ENCODE results near the gene HACE1. TPM values are rescaled to one million over a fixed set of nuclear protein-coding genes. Genes with fewer than 3 reads are reported as not detected.
"Not testable (repeated sequence)": the region's sequence is repeated elsewhere in the genome, so short reads cannot be mapped to it uniquely, and the experiment has no call there.

HACE1 gene
- total RNA-seq, 1 donor: 16.6 TPM

GRCh38 chr6:104858642-104859041 lies 1.1 kb downstream of the HACE1 start:
- Histone ChIP-seq H3K4me3 (ENCODE audit: insufficient read depth, low read length) (peak overlapping the region; percentile 90), H3K79me2 (ENCODE audit: insufficient read depth, low read length) (peaks cover 30% of the 10 kb centered on the region), H2AFZ (ENCODE audit: low read length) (peak overlapping the region; percentile 89), H3K27ac (ENCODE audit: low read depth, low read length) (peak overlapping the region; percentile 63), H3K4me1 (ENCODE audit: insufficient read depth, low read length) (peaks cover 11% of the 10 kb centered on the region), H3K27me3 (ENCODE audit: insufficient read depth, low read length) (no peaks in the 10 kb centered on the region), H4K20me1 (ENCODE audit: insufficient read depth, low read length) (no peaks in the 10 kb centered on the region), H3K9me3 (ENCODE audit: low read depth, low read length) (no peaks in the 10 kb centered on the region), H3K4me2 (ENCODE audit: insufficient read depth, low read length) (peak overlapping the region; percentile 76), H3K36me3 (ENCODE audit: insufficient read depth, low read length) (no peaks in the 10 kb centered on the region)
- DNase-seq (ENCODE audit: insufficient read length, low spot score, missing footprints): peak; percentile 82
- TF ChIP-seq, protein P1, sequence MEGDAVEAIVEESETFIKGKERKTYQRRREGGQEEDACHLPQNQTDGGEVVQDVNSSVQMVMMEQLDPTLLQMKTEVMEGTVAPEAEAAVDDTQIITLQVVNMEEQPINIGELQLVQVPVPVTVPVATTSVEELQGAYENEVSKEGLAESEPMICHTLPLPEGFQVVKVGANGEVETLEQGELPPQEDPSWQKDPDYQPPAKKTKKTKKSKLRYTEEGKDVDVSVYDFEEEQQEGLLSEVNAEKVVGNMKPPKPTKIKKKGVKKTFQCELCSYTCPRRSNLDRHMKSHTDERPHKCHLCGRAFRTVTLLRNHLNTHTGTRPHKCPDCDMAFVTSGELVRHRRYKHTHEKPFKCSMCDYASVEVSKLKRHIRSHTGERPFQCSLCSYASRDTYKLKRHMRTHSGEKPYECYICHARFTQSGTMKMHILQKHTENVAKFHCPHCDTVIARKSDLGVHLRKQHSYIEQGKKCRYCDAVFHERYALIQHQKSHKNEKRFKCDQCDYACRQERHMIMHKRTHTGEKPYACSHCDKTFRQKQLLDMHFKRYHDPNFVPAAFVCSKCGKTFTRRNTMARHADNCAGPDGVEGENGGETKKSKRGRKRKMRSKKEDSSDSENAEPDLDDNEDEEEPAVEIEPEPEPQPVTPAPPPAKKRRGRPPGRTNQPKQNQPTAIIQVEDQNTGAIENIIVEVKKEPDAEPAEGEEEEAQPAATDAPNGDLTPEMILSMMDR (IDR thresholded peaks at IDR 0.05; ENCODE audit: extremely low read depth, low read depth, low read length): no peak

- Histone ChIP-seq H3K79me2 (ENCODE audit: insufficient read depth, low read length) (peaks cover 34% of the 10 kb centered on the region), H3K27ac (ENCODE audit: low read depth, low read length) (peak overlapping the region; percentile 54), H2AFZ (ENCODE audit: low read length) (no peak overlapping the region), H3K4me2 (ENCODE audit: insufficient read depth, low read length) (no peak overlapping the region), H3K4me3 (ENCODE audit: insufficient read depth, low read length) (no peak overlapping the region), H3K4me1 (ENCODE audit: insufficient read depth, low read length) (peaks cover 11% of the 10 kb centered on the region), H3K36me3 (ENCODE audit: insufficient read depth, low read length) (peaks cover 7% of the 10 kb centered on the region), H3K27me3 (ENCODE audit: insufficient read depth, low read length) (no peaks in the 10 kb centered on the region), H4K20me1 (ENCODE audit: insufficient read depth, low read length) (peaks cover 3% of the 10 kb centered on the region), H3K9me3 (ENCODE audit: low read depth, low read length) (no peaks in the 10 kb centered on the region)
- peak; percentile 90 for DNase-seq (ENCODE audit: insufficient read length, low spot score, missing footprints)
- TF ChIP-seq, protein P1 (IDR thresholded peaks at IDR 0.05; ENCODE audit: extremely low read depth, low read depth, low read length): no peak
Observed at GRCh38 chr6:104855507-104855906, 4.2 kb downstream of the HACE1 start.

DNA sequence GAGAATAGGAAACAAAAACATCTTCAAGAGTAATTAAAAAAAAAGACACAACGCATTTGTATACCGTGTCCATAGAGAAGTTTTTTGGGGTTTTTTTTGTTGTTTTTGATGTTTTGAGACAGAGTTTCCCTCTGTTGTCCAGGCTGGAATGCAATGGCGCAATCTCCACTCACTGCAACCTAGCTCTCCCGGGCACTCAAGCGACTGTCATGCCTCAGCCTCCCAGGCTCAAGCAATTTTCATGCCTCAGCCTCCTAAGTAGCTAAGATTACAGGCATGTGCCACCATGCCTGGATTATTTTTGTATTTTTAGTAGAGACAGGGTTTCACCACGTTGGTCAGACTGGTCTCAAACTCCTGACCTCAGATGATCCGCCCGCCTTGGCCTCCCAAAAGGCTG lies 12.0 kb downstream of the HACE1 start:
- not testable (repeated sequence) for H3K4me2 ChIP-seq (ENCODE audit: insufficient read depth, low read length); H3K9me3 ChIP-seq (ENCODE audit: low read depth, low read length); H3K4me3 ChIP-seq (ENCODE audit: insufficient read depth, low read length); H3K27me3 ChIP-seq (ENCODE audit: insufficient read depth, low read length); H3K4me1 ChIP-seq (ENCODE audit: insufficient read depth, low read length); H3K27ac ChIP-seq (ENCODE audit: low read depth, low read length); H2AFZ ChIP-seq (ENCODE audit: low read length); H4K20me1 ChIP-seq (ENCODE audit: insufficient read depth, low read length); H3K79me2 ChIP-seq (ENCODE audit: insufficient read depth, low read length); DNase-seq (ENCODE audit: insufficient read length, low spot score, missing footprints)
- H3K36me3 ChIP-seq (ENCODE audit: insufficient read depth, low read length): peaks cover 15% of the 10 kb centered on the region

- Histone ChIP-seq H3K27me3 (ENCODE audit: insufficient read depth, low read length) (no peaks in the 10 kb centered on the region), H3K4me1 (ENCODE audit: insufficient read depth, low read length) (no peaks in the 10 kb centered on the region), H2AFZ (ENCODE audit: low read length) (no peak overlapping the region), H3K36me3 (ENCODE audit: insufficient read depth, low read length) (peaks cover 6% of the 10 kb centered on the region), H4K20me1 (ENCODE audit: insufficient read depth, low read length) (no peaks in the 10 kb centered on the region), H3K9me3 (ENCODE audit: low read depth, low read length) (no peaks in the 10 kb centered on the region), H3K27ac (ENCODE audit: low read depth, low read length) (no peak overlapping the region), H3K4me2 (ENCODE audit: insufficient read depth, low read length) (no peak overlapping the region), H3K4me3 (ENCODE audit: insufficient read depth, low read length) (no peak overlapping the region), H3K79me2 (ENCODE audit: insufficient read depth, low read length) (no peaks in the 10 kb centered on the region)
- no peak for DNase-seq (ENCODE audit: insufficient read length, low spot score, missing footprints)
- TF ChIP-seq, protein P1 (IDR thresholded peaks at IDR 0.05; ENCODE audit: extremely low read depth, low read depth, low read length): no peak
Observed at GRCh38 chr6:104843229-104843628, 16.5 kb downstream of the HACE1 start.

Data from osteoblast (primary cell).